ENCODE data around the gene LPIN2.

DNA sequence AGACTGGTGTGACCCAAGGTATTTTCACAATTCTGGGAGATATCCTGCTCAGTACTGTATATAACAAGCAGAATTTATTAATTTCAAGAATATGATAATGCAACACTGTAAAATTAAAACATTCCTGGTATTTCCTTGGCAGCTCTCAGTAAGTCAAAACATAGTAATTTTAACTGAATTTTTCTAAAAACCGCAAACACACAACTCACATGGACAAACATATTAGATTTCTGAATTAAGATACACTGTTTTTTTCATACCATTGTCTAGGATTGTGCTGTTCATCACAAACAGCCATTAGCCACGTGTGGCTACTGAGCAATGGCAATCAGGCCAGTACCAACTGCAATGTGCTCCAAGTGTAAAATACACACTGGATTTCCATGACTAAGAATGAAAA lies 29.6 kb downstream of the LPIN2 start:
- TF ChIP-seq, protein P1, sequence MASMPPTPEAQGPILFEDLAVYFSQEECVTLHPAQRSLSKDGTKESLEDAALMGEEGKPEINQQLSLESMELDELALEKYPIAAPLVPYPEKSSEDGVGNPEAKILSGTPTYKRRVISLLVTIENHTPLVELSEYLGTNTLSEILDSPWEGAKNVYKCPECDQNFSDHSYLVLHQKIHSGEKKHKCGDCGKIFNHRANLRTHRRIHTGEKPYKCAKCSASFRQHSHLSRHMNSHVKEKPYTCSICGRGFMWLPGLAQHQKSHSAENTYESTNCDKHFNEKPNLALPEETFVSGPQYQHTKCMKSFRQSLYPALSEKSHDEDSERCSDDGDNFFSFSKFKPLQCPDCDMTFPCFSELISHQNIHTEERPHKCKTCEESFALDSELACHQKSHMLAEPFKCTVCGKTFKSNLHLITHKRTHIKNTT (CRISPR knock-in tag; IDR thresholded peaks at IDR 0.05): no peak
- TF ChIP-seq, protein P2, sequence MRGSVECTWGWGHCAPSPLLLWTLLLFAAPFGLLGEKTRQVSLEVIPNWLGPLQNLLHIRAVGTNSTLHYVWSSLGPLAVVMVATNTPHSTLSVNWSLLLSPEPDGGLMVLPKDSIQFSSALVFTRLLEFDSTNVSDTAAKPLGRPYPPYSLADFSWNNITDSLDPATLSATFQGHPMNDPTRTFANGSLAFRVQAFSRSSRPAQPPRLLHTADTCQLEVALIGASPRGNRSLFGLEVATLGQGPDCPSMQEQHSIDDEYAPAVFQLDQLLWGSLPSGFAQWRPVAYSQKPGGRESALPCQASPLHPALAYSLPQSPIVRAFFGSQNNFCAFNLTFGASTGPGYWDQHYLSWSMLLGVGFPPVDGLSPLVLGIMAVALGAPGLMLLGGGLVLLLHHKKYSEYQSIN (CRISPR knock-in tag; IDR thresholded peaks at IDR 0.05; ENCODE audit: borderline replicate concordance): no peak
- TF ChIP-seq, protein P3, sequence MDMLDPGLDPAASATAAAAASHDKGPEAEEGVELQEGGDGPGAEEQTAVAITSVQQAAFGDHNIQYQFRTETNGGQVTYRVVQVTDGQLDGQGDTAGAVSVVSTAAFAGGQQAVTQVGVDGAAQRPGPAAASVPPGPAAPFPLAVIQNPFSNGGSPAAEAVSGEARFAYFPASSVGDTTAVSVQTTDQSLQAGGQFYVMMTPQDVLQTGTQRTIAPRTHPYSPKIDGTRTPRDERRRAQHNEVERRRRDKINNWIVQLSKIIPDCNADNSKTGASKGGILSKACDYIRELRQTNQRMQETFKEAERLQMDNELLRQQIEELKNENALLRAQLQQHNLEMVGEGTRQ (IDR thresholded peaks at IDR 0.05; ENCODE audit: low read depth, low read length): no peak
- TF ChIP-seq, protein P3 (CRISPR knock-in tag; IDR thresholded peaks at IDR 0.05; ENCODE audit: borderline replicate concordance): no peak
- no peak for TF ChIP-seq SAFB2 (CRISPR knock-in tag; IDR thresholded peaks at IDR 0.05; ENCODE audit: borderline replicate concordance, low read depth)

Measured in HepG2 (cell line).